ENCODE results near the gene DNAJC5. TPM values are rescaled to one million over a fixed set of nuclear protein-coding genes. Genes with fewer than 3 reads are reported as not detected.

The DNAJC5 gene
- total and polyA plus RNA-seq, 9 of the 15 experiments (the other 6 are each of a cell fraction or from before 2014, with no cell fraction given), result 0.95 to 42.8 (median 23.4) TPM

DNA sequence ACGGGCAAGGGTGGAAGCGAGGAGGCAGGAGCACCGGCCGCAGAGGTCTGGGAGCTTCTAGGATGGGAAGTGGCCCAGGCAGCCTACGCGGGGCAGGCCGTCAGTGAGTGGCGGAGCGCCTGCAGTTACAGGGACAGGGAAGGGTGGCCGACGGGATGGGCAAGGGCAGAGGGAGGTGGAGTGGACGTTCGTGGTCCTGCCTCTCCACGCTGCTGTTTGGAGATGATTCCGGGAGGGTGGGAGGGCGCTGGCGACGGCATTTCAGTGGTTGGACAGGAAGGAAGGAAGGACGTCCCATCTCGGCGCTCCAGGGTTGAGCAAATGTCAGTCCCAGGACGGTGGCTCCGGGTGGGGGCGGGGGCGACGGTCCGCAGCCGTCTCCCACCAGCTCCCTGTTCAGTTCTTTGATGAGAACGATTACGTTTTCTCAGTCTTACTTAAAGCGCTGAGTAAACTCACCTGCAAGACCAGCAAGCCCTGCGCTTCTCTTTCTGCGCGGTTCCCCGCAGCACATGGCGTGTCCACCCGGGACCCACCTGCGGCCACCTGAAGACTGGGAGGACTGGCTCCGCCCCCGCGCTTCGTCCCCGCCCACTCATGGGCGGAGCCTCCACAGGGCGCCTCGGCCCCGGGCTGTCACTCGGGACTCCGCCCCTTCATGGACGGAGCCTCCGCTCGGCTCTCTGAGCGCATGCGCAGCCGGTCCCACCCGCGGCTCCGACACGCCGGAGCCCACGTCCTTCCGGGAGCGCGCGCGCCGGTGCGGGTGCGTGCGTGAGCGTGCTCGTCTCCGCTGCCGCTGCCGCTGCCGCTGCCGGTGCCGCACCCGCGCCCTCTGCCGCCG lies at the start of gene DNAJC5 (continued):
- TF ChIP-seq, protein P1, sequence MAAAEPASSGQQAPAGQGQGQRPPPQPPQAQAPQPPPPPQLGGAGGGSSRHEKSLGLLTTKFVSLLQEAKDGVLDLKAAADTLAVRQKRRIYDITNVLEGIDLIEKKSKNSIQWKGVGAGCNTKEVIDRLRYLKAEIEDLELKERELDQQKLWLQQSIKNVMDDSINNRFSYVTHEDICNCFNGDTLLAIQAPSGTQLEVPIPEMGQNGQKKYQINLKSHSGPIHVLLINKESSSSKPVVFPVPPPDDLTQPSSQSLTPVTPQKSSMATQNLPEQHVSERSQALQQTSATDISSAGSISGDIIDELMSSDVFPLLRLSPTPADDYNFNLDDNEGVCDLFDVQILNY (CRISPR knock-in tag; IDR thresholded peaks at IDR 0.05), result no peak
- no peak for TF ChIP-seq ZNF282 (CRISPR knock-in tag; IDR thresholded peaks at IDR 0.05)
- no peak for TF ChIP-seq EP400 (IDR thresholded peaks at IDR 0.05)
- TF ChIP-seq CC2D1A (IDR thresholded peaks at IDR 0.05), result no peak
- TF ChIP-seq ZZZ3 (IDR thresholded peaks at IDR 0.05), result no peak
- TF ChIP-seq ZNF583 (CRISPR knock-in tag; IDR thresholded peaks at IDR 0.05), result no peak
- no peak for TF ChIP-seq ZNF174 (CRISPR knock-in tag; IDR thresholded peaks at IDR 0.05)
- no peak for TF ChIP-seq ZNF445 (CRISPR knock-in tag; IDR thresholded peaks at IDR 0.05; ENCODE audit: low read depth)
- no peak for TF ChIP-seq ZNF134 (CRISPR knock-in tag; conservative IDR thresholded peaks at IDR 0.05)
- no peak for TF ChIP-seq JUNB (CRISPR knock-in tag; conservative IDR thresholded peaks at IDR 0.05)
- no peak for TF ChIP-seq NCOA6 (IDR thresholded peaks at IDR 0.05)
- no peak for TF ChIP-seq TCFL5 (CRISPR knock-in tag; conservative IDR thresholded peaks at IDR 0.05)
- no peak for TF ChIP-seq SMARCA5 (IDR thresholded peaks at IDR 0.05)
- TF ChIP-seq ASH1L (IDR thresholded peaks at IDR 0.05; ENCODE audit: borderline replicate concordance, low read depth, partially characterized antibody), result no peak
- TF ChIP-seq EHMT2 (IDR thresholded peaks at IDR 0.05), result no peak
- no peak for TF ChIP-seq SREBF1 (IDR thresholded peaks at IDR 0.05; ENCODE audit: borderline replicate concordance, low read depth, low read length)
- TF ChIP-seq, protein P2, sequence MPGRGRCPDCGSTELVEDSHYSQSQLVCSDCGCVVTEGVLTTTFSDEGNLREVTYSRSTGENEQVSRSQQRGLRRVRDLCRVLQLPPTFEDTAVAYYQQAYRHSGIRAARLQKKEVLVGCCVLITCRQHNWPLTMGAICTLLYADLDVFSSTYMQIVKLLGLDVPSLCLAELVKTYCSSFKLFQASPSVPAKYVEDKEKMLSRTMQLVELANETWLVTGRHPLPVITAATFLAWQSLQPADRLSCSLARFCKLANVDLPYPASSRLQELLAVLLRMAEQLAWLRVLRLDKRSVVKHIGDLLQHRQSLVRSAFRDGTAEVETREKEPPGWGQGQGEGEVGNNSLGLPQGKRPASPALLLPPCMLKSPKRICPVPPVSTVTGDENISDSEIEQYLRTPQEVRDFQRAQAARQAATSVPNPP (IDR thresholded peaks at IDR 0.05; ENCODE audit: borderline replicate concordance, insufficient read depth, insufficient read length), result no peak
- no peak for TF ChIP-seq JUND (IDR thresholded peaks at IDR 0.05; ENCODE audit: borderline replicate concordance, low read depth, low read length)
- TF ChIP-seq JUND (tag; IDR thresholded peaks at IDR 0.05; ENCODE audit: borderline replicate concordance, low read depth, low read length), result no peak
- no peak for TF ChIP-seq CBX2 (IDR thresholded peaks at IDR 0.05; ENCODE audit: insufficient read depth, low read length, poor library complexity, severe bottlenecking)
- TF ChIP-seq, protein P3, sequence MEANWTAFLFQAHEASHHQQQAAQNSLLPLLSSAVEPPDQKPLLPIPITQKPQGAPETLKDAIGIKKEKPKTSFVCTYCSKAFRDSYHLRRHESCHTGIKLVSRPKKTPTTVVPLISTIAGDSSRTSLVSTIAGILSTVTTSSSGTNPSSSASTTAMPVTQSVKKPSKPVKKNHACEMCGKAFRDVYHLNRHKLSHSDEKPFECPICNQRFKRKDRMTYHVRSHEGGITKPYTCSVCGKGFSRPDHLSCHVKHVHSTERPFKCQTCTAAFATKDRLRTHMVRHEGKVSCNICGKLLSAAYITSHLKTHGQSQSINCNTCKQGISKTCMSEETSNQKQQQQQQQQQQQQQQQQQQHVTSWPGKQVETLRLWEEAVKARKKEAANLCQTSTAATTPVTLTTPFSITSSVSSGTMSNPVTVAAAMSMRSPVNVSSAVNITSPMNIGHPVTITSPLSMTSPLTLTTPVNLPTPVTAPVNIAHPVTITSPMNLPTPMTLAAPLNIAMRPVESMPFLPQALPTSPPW (CRISPR knock-in tag; IDR thresholded peaks at IDR 0.05), result no peak; the same call in 1 of the 2 replicates
